H9 (cell line): ENCODE data around the gene CCDC158. TPM values are rescaled to one million over a fixed set of nuclear protein-coding genes. Genes with fewer than 3 reads are reported as not detected.

ENCODE experiments used
- DNase-seq: peaks from one replicate; pipeline ENCODE4 v3.0.0-alpha.2; 2017
- H2AFZ ChIP-seq: one replicate; pipeline ENCODE4 v1.6.1; 2013; ENCODE audit warnings: mild to moderate bottlenecking, low read length, control low read depth, moderate library complexity
- H2AK5ac ChIP-seq: 2 replicates; pipeline ENCODE4 v1.6.1; 2013; ENCODE audit warnings: low read length, control low read depth, mixed read lengths; ENCODE audit not compliant: insufficient read length
- H2BK120ac ChIP-seq: one replicate; pipeline ENCODE4 v1.6.1; 2013; ENCODE audit warnings: low read depth, mild to moderate bottlenecking, low read length, control low read depth, inconsistent platforms; ENCODE audit not compliant: poor library complexity, severe bottlenecking
- H2BK12ac ChIP-seq: 2 replicates; pipeline ENCODE4 v1.6.1; 2013; ENCODE audit warnings: low read length, control low read depth, mixed read lengths, low read depth; ENCODE audit not compliant: insufficient read length
- H2BK15ac ChIP-seq: 2 replicates; pipeline ENCODE4 v1.6.1; 2013; ENCODE audit warnings: low read depth, low read length, control low read depth
- H2BK20ac ChIP-seq: one replicate; pipeline ENCODE4 v1.6.1; 2013; ENCODE audit warnings: low read depth, mild to moderate bottlenecking, low read length, control low read depth, inconsistent platforms; ENCODE audit not compliant: poor library complexity, severe bottlenecking
- H2BK5ac ChIP-seq: 2 replicates; pipeline ENCODE4 v1.6.1; 2013; ENCODE audit warnings: low read length, control low read depth, mixed read lengths; ENCODE audit not compliant: insufficient read length
- H3K14ac ChIP-seq: 2 replicates; pipeline ENCODE4 v1.6.1; 2013; ENCODE audit warnings: low read length, control low read depth; ENCODE audit not compliant: insufficient read depth
- H3K18ac ChIP-seq: 2 replicates; pipeline ENCODE4 v1.6.1; 2013; ENCODE audit warnings: low read depth, mild to moderate bottlenecking, mixed read lengths, low read length, control low read depth; ENCODE audit not compliant: insufficient read length
- H3K23ac ChIP-seq: 2 replicates; pipeline ENCODE4 v1.6.1; 2013; ENCODE audit warnings: low read length, control low read depth, mixed read lengths, low read depth; ENCODE audit not compliant: insufficient read length
- H3K23me2 ChIP-seq: 2 replicates; pipeline ENCODE4 v1.6.1; 2013; ENCODE audit warnings: low read depth, mild to moderate bottlenecking, mixed read lengths, low read length, control low read depth; ENCODE audit not compliant: insufficient read length, poor library complexity, severe bottlenecking
- H3K27ac ChIP-seq: 2 replicates; pipeline ENCODE4 v1.5.1; 2013; ENCODE audit warnings: low read length, control low read depth, mixed read lengths, low read depth; ENCODE audit not compliant: insufficient read length
- H3K27me3 ChIP-seq: 2 replicates; pipeline ENCODE4 v1.6.1; 2013; ENCODE audit warnings: low read length, control low read depth, inconsistent platforms; ENCODE audit not compliant: insufficient read depth
- H3K4ac ChIP-seq: 2 replicates; pipeline ENCODE4 v1.6.1; 2013; ENCODE audit warnings: low read depth, mild to moderate bottlenecking, control low read depth, inconsistent platforms, low read length, moderate library complexity
- H3K4me1 ChIP-seq: 2 replicates; pipeline ENCODE4 v1.6.1; 2013; ENCODE audit warnings: low read length, control low read depth, inconsistent platforms; ENCODE audit not compliant: insufficient read depth
- H3K4me2 ChIP-seq: 2 replicates; pipeline ENCODE4 v1.6.1; 2013; ENCODE audit warnings: low read length, control low read depth, mixed read lengths; ENCODE audit not compliant: insufficient read length, insufficient read depth
- H3K56ac ChIP-seq: 2 replicates; pipeline ENCODE4 v1.6.1; 2013; ENCODE audit warnings: low read depth, mild to moderate bottlenecking, mixed read lengths, low read length, control low read depth; ENCODE audit not compliant: insufficient read length
- H3K79me1 ChIP-seq: 2 replicates; pipeline ENCODE4 v1.6.1; 2013; ENCODE audit warnings: low read depth, mild to moderate bottlenecking, moderate library complexity, low read length, control low read depth, inconsistent platforms; ENCODE audit not compliant: insufficient read depth, poor library complexity, severe bottlenecking
- H3K79me2 ChIP-seq: 2 replicates; pipeline ENCODE4 v1.6.1; 2013; ENCODE audit warnings: low read length, control low read depth, inconsistent platforms; ENCODE audit not compliant: insufficient read depth
- H3K9ac ChIP-seq: 2 replicates; pipeline ENCODE4 v1.6.1; 2013; ENCODE audit warnings: low read length, control low read depth, mixed read lengths; ENCODE audit not compliant: insufficient read length; ENCODE audit errors: extremely low read depth
- H3K9me3 ChIP-seq: one replicate; pipeline ENCODE4 v1.6.1; 2013; ENCODE audit warnings: low read depth, low read length, inconsistent platforms; ENCODE audit not compliant: control insufficient read depth
- H3T11ph ChIP-seq: one replicate; pipeline ENCODE4 v1.6.1; 2013; ENCODE audit warnings: mild to moderate bottlenecking, low read length, control low read depth, inconsistent platforms
- H4K20me1 ChIP-seq: one replicate; pipeline ENCODE4 v1.6.1; 2013; ENCODE audit not compliant: control insufficient read depth, insufficient read length, insufficient read depth
- H4K5ac ChIP-seq: 2 replicates; pipeline ENCODE4 v1.6.1; 2013; ENCODE audit warnings: low read depth, mild to moderate bottlenecking, mixed read lengths, low read length, control low read depth; ENCODE audit not compliant: insufficient read length
- H4K8ac ChIP-seq: replicated peaks from 2 replicates; pipeline ENCODE4 v1.6.1; 2013; ENCODE audit warnings: low read length, control low read depth, mixed read lengths, low read depth; ENCODE audit not compliant: insufficient read length
- H4K91ac ChIP-seq: 2 replicates; pipeline ENCODE4 v1.6.1; 2013; ENCODE audit warnings: low read depth, mild to moderate bottlenecking, moderate library complexity, mixed read lengths, low read length, control low read depth; ENCODE audit not compliant: insufficient read length
- H3K27ac Mint-ChIP-seq, 3 experiments: 2 replicates in 2 of 3; 3 replicates in 1 of 3; pipeline ENCODE4 v1.8.0; 2020 to 2021; ENCODE audit warnings: mixed read lengths in 3 of 3, mild to moderate bottlenecking in 1 of 3, moderate library complexity in 1 of 3
- H3K27me3 Mint-ChIP-seq: 2 replicates; pipeline ENCODE4 v1.8.0; 2021; ENCODE audit warnings: low read depth, mild to moderate bottlenecking, moderate library complexity, mixed read lengths
- H3K36me3 Mint-ChIP-seq, 3 experiments: 2 replicates in 2 of 3; 3 replicates in 1 of 3; pipeline ENCODE4 v1.8.0; 2020 to 2021; ENCODE audit warnings: low read depth in 3 of 3, mixed read lengths in 3 of 3; ENCODE audit not compliant: insufficient read depth in 1 of 3
- H3K4me1 Mint-ChIP-seq, 2 experiments: 2 replicates each; pipeline ENCODE4 v1.8.0; 2020; ENCODE audit warnings: mixed read lengths in 2 of 2
- H3K4me3 Mint-ChIP-seq, 2 experiments: 2 replicates in 1 of 2; 3 replicates in 1 of 2; pipeline ENCODE4 v1.8.0; 2020 to 2021; ENCODE audit warnings: mild to moderate bottlenecking in 2 of 2, mixed read lengths in 2 of 2, moderate library complexity in 1 of 2
- H3K9me3 Mint-ChIP-seq, 2 experiments: 2 replicates in 1 of 2; 3 replicates in 1 of 2; pipeline ENCODE4 v1.8.0; 2020; ENCODE audit warnings: mild to moderate bottlenecking in 2 of 2, mixed read lengths in 2 of 2, moderate library complexity in 1 of 2
- WGBS: extraction: QIAGEN DNeasy Blood & Tissue Kit; methylation state at CpG from one replicate; pipeline ENCODE4 v1.1.7; 2013; ENCODE audit warnings: missing lambda C conversion rate, low lambda C conversion rate, mixed read lengths; ENCODE audit not compliant: insufficient read length; ENCODE audit errors: extremely low coverage; 5-methylcytosine and 5-hydroxymethylcytosine counted together
- total RNA-seq: library from RNA; stranded (reverse); gene quantifications from 2 replicates; pipeline ENCODE4 v1.2.1, GENCODE V29; 2021
- TF ChIP-seq, protein P1 (sequence below): fragments of 200-600 bp; sonication (generic); conservative IDR thresholded peaks from 3 replicates; pipeline ENCODE4 v1.8.0; 2021; ENCODE audit warnings: antibody characterized with exemption, mild to moderate bottlenecking

The CCDC158 gene
- total RNA-seq, 1 experiment from 2014 or later, result not detected

DNA sequence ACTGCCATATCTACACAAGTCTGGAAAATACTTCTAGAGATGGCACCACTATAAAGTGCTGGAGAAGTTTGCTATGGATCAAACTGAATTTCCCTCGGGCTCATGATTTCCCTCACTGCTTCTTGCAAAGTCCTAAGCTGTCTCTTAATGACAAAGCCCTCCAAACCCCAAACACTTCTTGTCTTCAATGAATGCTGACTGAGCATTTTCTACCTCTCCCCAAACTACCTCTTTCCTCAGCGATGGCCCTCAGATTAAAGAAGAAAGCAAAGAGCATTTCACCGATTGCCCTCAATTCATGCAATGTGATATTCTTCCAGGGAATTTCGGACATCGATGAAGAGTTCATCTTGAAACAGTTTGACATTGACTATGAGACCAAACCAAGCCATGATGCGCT is 149.7 kb downstream of the CCDC158 start:
- H3K27me3 Mint-ChIP-seq, result no peaks in the 10 kb centered on the region
- no peaks in the 10 kb centered on the region for H3K79me1 ChIP-seq
- H2BK120ac ChIP-seq, result no peak overlapping the region

More for the DNA sequence above, 149.7 kb downstream of the CCDC158 start:
- H3K9ac ChIP-seq, result no peak overlapping the region
- H3K14ac ChIP-seq, result no peak overlapping the region
- Mint-ChIP-seq H3K36me3 (no peaks in the 10 kb centered on the region), H3K9me3 (no peaks in the 10 kb centered on the region; a peak in 1 of 5 replicates), H3K27ac (no peak overlapping the region), H3K4me3 (no peak overlapping the region), H3K4me1 (no peaks in the 10 kb centered on the region)
- no peaks in the 10 kb centered on the region for H3K23me2 ChIP-seq
- no peak overlapping the region for H3K27ac ChIP-seq
- H3K18ac ChIP-seq, result no peak overlapping the region
- H2BK15ac ChIP-seq, result no peak overlapping the region
- H2BK12ac ChIP-seq, result no peak overlapping the region
- no peak overlapping the region for H3K4ac ChIP-seq
- H2AFZ ChIP-seq, result no peak overlapping the region
- no peak overlapping the region for H3K56ac ChIP-seq
- H4K5ac ChIP-seq, result no peak overlapping the region
- H3K23ac ChIP-seq, result no peak overlapping the region
- no peak overlapping the region for H4K8ac ChIP-seq
- no peaks in the 10 kb centered on the region for H4K20me1 ChIP-seq
- no CpG with 5 or more reads among the region's 6 CpGs for WGBS
- DNase-seq, result no peak
- no peaks in the 10 kb centered on the region for H3K9me3 ChIP-seq
- no peak overlapping the region for H3T11ph ChIP-seq
- H3K27me3 ChIP-seq, result no peaks in the 10 kb centered on the region
- H2BK5ac ChIP-seq, result no peak overlapping the region
- no peak overlapping the region for H2BK20ac ChIP-seq
- TF ChIP-seq, protein P1, sequence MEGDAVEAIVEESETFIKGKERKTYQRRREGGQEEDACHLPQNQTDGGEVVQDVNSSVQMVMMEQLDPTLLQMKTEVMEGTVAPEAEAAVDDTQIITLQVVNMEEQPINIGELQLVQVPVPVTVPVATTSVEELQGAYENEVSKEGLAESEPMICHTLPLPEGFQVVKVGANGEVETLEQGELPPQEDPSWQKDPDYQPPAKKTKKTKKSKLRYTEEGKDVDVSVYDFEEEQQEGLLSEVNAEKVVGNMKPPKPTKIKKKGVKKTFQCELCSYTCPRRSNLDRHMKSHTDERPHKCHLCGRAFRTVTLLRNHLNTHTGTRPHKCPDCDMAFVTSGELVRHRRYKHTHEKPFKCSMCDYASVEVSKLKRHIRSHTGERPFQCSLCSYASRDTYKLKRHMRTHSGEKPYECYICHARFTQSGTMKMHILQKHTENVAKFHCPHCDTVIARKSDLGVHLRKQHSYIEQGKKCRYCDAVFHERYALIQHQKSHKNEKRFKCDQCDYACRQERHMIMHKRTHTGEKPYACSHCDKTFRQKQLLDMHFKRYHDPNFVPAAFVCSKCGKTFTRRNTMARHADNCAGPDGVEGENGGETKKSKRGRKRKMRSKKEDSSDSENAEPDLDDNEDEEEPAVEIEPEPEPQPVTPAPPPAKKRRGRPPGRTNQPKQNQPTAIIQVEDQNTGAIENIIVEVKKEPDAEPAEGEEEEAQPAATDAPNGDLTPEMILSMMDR, result no peak
- H2AK5ac ChIP-seq, result no peak overlapping the region
- no peaks in the 10 kb centered on the region for H3K79me2 ChIP-seq
- H3K4me1 ChIP-seq, result no peaks in the 10 kb centered on the region
- H3K4me2 ChIP-seq, result no peak overlapping the region
- H4K91ac ChIP-seq, result no peak overlapping the region
